Measurements from ENCODE around the gene TMEM235.

Gene TMEM235

GRCh38 chr17:78230996-78231935, at the start of gene TMEM235:
TSS of gene TMEM235 (plus strand) at chr17:78231631. CDS start at chr17:78232024, 393 bp downstream.
- DNase-seq (ENCODE audit: low read depth, low spot score), result no peak

- no peak for DNase-seq (ENCODE audit: low read depth, low spot score)
These were observed 48.9 kb upstream of the TMEM235 start for GRCh38 chr17:78182504-78182903.

GRCh38 chr17:78183916-78184315, 47.5 kb upstream of the TMEM235 start:
- no peak for DNase-seq (ENCODE audit: low read depth, low spot score)

GRCh38 chr17:78184351-78184750, 47.1 kb upstream of the TMEM235 start:
- no peak for DNase-seq (ENCODE audit: low read depth, low spot score)

- DNase-seq (ENCODE audit: low read depth, low spot score), result no peak
These were observed 46.6 kb upstream of the TMEM235 start for GRCh38 chr17:78184868-78185267.

GRCh38 chr17:78185981-78186691, 45.3 kb upstream of the TMEM235 start:
- no peak for DNase-seq (ENCODE audit: low read depth, low spot score)

- peak; percentile 99 for DNase-seq (ENCODE audit: low read depth, low spot score)
These were observed 44.5 kb upstream of the TMEM235 start, which contains the start of the genes AFMID and TK1 for GRCh38 chr17:78186692-78187595. TSS of gene AFMID (plus strand) at chr17:78187362. CDS start at chr17:78187371, 9 bp downstream. TSS of gene TK1 (minus strand) at chr17:78187052. CDS start at chr17:78186994, 58 bp downstream.

GRCh38 chr17:78196716-78197115, 34.7 kb upstream of the TMEM235 start:
- no peak for DNase-seq (ENCODE audit: low read depth, low spot score)

- peak; percentile 16 for DNase-seq (ENCODE audit: low read depth, low spot score)
These were observed 34.1 kb upstream of the TMEM235 start for GRCh38 chr17:78197147-78197832.

GRCh38 chr17:78200451-78200850, 31.0 kb upstream of the TMEM235 start:
- no peak for DNase-seq (ENCODE audit: low read depth, low spot score)

GRCh38 chr17:78202666-78203065, 28.8 kb upstream of the TMEM235 start:
- DNase-seq (ENCODE audit: low read depth, low spot score), result no peak

GRCh38 chr17:78204387-78205123, 26.9 kb upstream of the TMEM235 start:
- DNase-seq (ENCODE audit: low read depth, low spot score), result no peak

GRCh38 chr17:78205124-78205775, 26.2 kb upstream of the TMEM235 start:
- no peak for DNase-seq (ENCODE audit: low read depth, low spot score)

- no peak for DNase-seq (ENCODE audit: low read depth, low spot score)
These were observed 25.1 kb upstream of the TMEM235 start for GRCh38 chr17:78206298-78206697.

GRCh38 chr17:78208486-78208885, 22.9 kb upstream of the TMEM235 start:
- DNase-seq (ENCODE audit: low read depth, low spot score), result no peak

GRCh38 chr17:78210111-78210510, 21.3 kb upstream of the TMEM235 start:
- no peak for DNase-seq (ENCODE audit: low read depth, low spot score)

- no peak for DNase-seq (ENCODE audit: low read depth, low spot score)
These were observed 20.4 kb upstream of the TMEM235 start for GRCh38 chr17:78211032-78211431.

GRCh38 chr17:78214016-78214705, 17.3 kb upstream of the TMEM235 start, which contains the start of gene BIRC5:
TSS of gene BIRC5 (plus strand) at chr17:78214253. CDS start at chr17:78214317, 64 bp downstream.
- peak; percentile 93 for DNase-seq (ENCODE audit: low read depth, low spot score)

GRCh38 chr17:78214706-78215061, 16.7 kb upstream of the TMEM235 start:
- no peak for DNase-seq (ENCODE audit: low read depth, low spot score)

Data from astrocyte of the hippocampus (primary cell).